ENCODE measurements around the gene SEPSECS. TPM values are rescaled to one million over a fixed set of nuclear protein-coding genes. Genes with fewer than 3 reads are reported as not detected.

The SEPSECS gene
- polyA plus RNA-seq, 1 donor (not counting 4 experiments of a cell fraction or from before 2014, with no cell fraction given), result 6.6 TPM

DNA sequence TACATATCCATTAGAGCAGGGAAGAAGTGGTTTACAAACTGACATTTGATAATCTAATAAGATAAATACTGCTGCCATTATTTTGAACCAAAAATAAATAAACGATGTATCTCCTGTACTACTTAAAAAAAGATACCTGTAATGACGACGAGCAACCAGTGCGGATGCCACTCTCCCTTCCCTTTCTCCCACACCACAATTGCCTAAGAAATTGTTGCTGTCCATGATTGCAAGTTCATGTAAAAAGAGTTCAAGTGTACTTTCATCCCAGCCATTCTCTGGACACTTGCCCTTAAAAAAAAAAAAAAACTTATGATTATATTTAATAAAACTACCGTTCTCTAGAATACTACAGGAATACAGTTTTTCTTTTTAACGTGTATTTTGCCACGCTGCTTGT lies 1.4 kb downstream of the SEPSECS start:
- H3K9me1 ChIP-seq (ENCODE audit: control insufficient read depth, extremely low read depth, insufficient read depth, low read length), result peaks cover 2% of the 10 kb centered on the region
- dilution Hi-C loops (cut with MboI; ENCODE audit: extremely low pct_ligation_motif_present, low sequenced_read_pairs), result no loop called here

GRCh38 chr4:25157081-25157480 lies 3.2 kb downstream of the SEPSECS start:
- Histone ChIP-seq H3K4me3 (ENCODE audit: control insufficient read depth in 2 of 3, extremely low read depth in 1 of 3, insufficient read depth in 2 of 3, low read depth in 1 of 3, low read length in 3 of 3) (no peak overlapping the region), H3K27me3 (ENCODE audit: control insufficient read depth, extremely low read depth, insufficient read depth, low read length) (no peaks in the 10 kb centered on the region), H2AFZ (ENCODE audit: control insufficient read depth, low read length) (no peak overlapping the region), H3K9me1 (ENCODE audit: control insufficient read depth, extremely low read depth, insufficient read depth, low read length) (peaks cover 1% of the 10 kb centered on the region), H3K36me3 (ENCODE audit: control insufficient read depth in 2 of 2, extremely low read depth in 1 of 2, insufficient read depth in 2 of 2, low read length in 2 of 2) (peaks cover 0 to 1% of the 10 kb centered on the region in 2 experiments), H3K79me2 (ENCODE audit: control insufficient read depth, insufficient read depth, low read length) (no peaks in the 10 kb centered on the region), H3K9me3 (ENCODE audit: control insufficient read depth, low read depth, low read length) (no peaks in the 10 kb centered on the region), H3K4me2 (ENCODE audit: control insufficient read depth, extremely low read depth, insufficient read depth, low read depth, low read length) (no peak overlapping the region), H3K27ac (ENCODE audit: control insufficient read depth, insufficient read depth, low read length) (no peak overlapping the region), H4K20me1 (ENCODE audit: control insufficient read depth, extremely low read depth, insufficient read depth, low read length) (no peaks in the 10 kb centered on the region), H3K4me1 (ENCODE audit: control insufficient read depth, extremely low read depth, insufficient read depth, low read length) (peaks cover 14% of the 10 kb centered on the region), H3K9ac (ENCODE audit: control insufficient read depth, extremely low read depth, insufficient read depth, low read length) (no peak overlapping the region)
- dilution Hi-C loops (cut with MboI; ENCODE audit: extremely low pct_ligation_motif_present, low sequenced_read_pairs), result no loop called here
- FAIRE-seq (no peak), DNase-seq (ENCODE audit: low read depth, low spot score) (no peak)
- TF ChIP-seq, protein P1, sequence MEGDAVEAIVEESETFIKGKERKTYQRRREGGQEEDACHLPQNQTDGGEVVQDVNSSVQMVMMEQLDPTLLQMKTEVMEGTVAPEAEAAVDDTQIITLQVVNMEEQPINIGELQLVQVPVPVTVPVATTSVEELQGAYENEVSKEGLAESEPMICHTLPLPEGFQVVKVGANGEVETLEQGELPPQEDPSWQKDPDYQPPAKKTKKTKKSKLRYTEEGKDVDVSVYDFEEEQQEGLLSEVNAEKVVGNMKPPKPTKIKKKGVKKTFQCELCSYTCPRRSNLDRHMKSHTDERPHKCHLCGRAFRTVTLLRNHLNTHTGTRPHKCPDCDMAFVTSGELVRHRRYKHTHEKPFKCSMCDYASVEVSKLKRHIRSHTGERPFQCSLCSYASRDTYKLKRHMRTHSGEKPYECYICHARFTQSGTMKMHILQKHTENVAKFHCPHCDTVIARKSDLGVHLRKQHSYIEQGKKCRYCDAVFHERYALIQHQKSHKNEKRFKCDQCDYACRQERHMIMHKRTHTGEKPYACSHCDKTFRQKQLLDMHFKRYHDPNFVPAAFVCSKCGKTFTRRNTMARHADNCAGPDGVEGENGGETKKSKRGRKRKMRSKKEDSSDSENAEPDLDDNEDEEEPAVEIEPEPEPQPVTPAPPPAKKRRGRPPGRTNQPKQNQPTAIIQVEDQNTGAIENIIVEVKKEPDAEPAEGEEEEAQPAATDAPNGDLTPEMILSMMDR (optimal IDR thresholded peaks at IDR 0.05 in 1 of 3, IDR thresholded peaks at IDR 0.05 in 1 of 3, conservative IDR thresholded peaks at IDR 0.05 in 1 of 3; ENCODE audit: extremely low read depth in 1 of 3, insufficient read depth in 2 of 3, low read length in 3 of 3), result no peak
- TF ChIP-seq EZH2 (IDR thresholded peaks at IDR 0.05; ENCODE audit: low read length), result no peak

More for the DNA sequence above, 1.4 kb downstream of the SEPSECS start:
- Histone ChIP-seq H3K4me2 (ENCODE audit: control insufficient read depth, extremely low read depth, insufficient read depth, low read depth, low read length) (no peak overlapping the region), H3K79me2 (ENCODE audit: control insufficient read depth, insufficient read depth, low read length) (no peaks in the 10 kb centered on the region), H3K9ac (ENCODE audit: control insufficient read depth, extremely low read depth, insufficient read depth, low read length) (no peak overlapping the region), H3K36me3 (ENCODE audit: control insufficient read depth in 2 of 2, extremely low read depth in 1 of 2, insufficient read depth in 2 of 2, low read length in 2 of 2) (peaks cover 0 to 1% of the 10 kb centered on the region in 2 experiments), H3K27ac (ENCODE audit: control insufficient read depth, insufficient read depth, low read length) (no peak overlapping the region), H3K27me3 (ENCODE audit: control insufficient read depth, extremely low read depth, insufficient read depth, low read length) (no peaks in the 10 kb centered on the region), H3K4me3 (ENCODE audit: control insufficient read depth in 2 of 3, extremely low read depth in 1 of 3, insufficient read depth in 2 of 3, low read depth in 1 of 3, low read length in 3 of 3) (no peak overlapping the region), H4K20me1 (ENCODE audit: control insufficient read depth, extremely low read depth, insufficient read depth, low read length) (no peaks in the 10 kb centered on the region), H3K4me1 (ENCODE audit: control insufficient read depth, extremely low read depth, insufficient read depth, low read length) (peaks cover 20% of the 10 kb centered on the region), H2AFZ (ENCODE audit: control insufficient read depth, low read length) (no peak overlapping the region), H3K9me3 (ENCODE audit: control insufficient read depth, low read depth, low read length) (no peaks in the 10 kb centered on the region)
- no peak for FAIRE-seq
- no peak for DNase-seq (ENCODE audit: low read depth, low spot score)
- no peak for TF ChIP-seq EZH2 (IDR thresholded peaks at IDR 0.05; ENCODE audit: low read length)
- TF ChIP-seq, protein P1 (optimal IDR thresholded peaks at IDR 0.05 in 1 of 3, IDR thresholded peaks at IDR 0.05 in 1 of 3, conservative IDR thresholded peaks at IDR 0.05 in 1 of 3; ENCODE audit: extremely low read depth in 1 of 3, insufficient read depth in 2 of 3, low read length in 3 of 3), result no peak

Measured in keratinocyte (primary cell).